ENCODE results near the gene POLR3E.

DNA sequence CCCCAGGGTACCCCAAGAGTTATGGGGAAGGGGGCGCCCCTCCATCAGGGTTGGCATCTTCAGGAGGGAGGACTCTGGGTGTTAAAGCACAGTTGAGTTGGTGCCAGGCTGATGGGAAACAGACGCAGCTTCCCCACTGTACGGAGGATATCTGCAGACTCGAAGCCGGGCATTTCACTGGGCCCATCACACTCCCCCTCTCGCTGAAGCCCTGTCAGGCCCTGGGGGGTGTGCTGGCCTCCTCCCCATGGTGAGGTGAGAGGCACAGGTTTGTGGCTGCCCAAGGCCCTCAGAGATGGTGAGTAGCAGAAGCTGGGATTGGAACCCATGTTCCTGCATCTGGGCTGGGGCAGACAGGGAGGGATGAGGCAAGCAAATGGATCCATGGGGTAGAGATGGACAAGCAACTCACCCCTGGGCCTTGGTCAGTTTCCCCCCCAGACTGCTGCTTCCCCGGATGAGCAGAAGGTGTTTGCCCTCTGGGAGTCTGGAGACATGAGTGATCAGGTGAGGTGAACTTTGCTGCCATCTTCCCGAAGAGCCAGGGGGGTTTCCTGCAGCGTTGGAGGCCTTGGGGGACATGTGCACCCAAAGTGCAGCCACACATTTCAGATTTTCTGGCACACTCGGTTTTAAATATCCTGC lies 31.0 kb downstream of the POLR3E start:
- TF ChIP-seq, protein P1, sequence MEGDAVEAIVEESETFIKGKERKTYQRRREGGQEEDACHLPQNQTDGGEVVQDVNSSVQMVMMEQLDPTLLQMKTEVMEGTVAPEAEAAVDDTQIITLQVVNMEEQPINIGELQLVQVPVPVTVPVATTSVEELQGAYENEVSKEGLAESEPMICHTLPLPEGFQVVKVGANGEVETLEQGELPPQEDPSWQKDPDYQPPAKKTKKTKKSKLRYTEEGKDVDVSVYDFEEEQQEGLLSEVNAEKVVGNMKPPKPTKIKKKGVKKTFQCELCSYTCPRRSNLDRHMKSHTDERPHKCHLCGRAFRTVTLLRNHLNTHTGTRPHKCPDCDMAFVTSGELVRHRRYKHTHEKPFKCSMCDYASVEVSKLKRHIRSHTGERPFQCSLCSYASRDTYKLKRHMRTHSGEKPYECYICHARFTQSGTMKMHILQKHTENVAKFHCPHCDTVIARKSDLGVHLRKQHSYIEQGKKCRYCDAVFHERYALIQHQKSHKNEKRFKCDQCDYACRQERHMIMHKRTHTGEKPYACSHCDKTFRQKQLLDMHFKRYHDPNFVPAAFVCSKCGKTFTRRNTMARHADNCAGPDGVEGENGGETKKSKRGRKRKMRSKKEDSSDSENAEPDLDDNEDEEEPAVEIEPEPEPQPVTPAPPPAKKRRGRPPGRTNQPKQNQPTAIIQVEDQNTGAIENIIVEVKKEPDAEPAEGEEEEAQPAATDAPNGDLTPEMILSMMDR (IDR thresholded peaks at IDR 0.05; ENCODE audit: insufficient read depth, low read depth, low read length): no peak
- no peak for TF ChIP-seq EZH2 (IDR thresholded peaks at IDR 0.05; ENCODE audit: insufficient read depth, low read length)

All from astrocyte (in vitro differentiated cells and primary cell).